DND-41 (cell line): ENCODE measurements around the gene SEMA4G.

Experiments used
- ATAC-seq: fragments of 200-7000 bp; cut with Tn5 transposase; 3 replicates; pipeline ENCODE4 v1.9.1; 2021; ENCODE audit warnings: low read depth; ENCODE audit not compliant: insufficient read depth
- DNase-seq: peaks from one replicate; pipeline ENCODE4 v3.0.0-alpha.2; 2020
- H2AFZ ChIP-seq: 2 replicates; pipeline ENCODE4 v1.6.0; 2012; ENCODE audit warnings: low read depth, low read length
- H3K27ac ChIP-seq: 2 replicates; pipeline ENCODE4 v1.5.1; 2012; ENCODE audit warnings: low read length, inconsistent platforms
- H3K27me3 ChIP-seq: fragments of 200-600 bp; sonication (generic); 2 replicates; pipeline ENCODE4 v1.6.0; 2012; ENCODE audit warnings: low read length, mild to moderate bottlenecking, inconsistent platforms; ENCODE audit not compliant: insufficient read depth, poor library complexity
- H3K36me3 ChIP-seq: 2 replicates; pipeline ENCODE4 v1.5.1; 2012; ENCODE audit warnings: low read length, inconsistent platforms; ENCODE audit not compliant: insufficient read depth
- H3K4me1 ChIP-seq: 2 replicates; pipeline ENCODE4 v1.5.1; 2012; ENCODE audit warnings: mild to moderate bottlenecking, low read length; ENCODE audit not compliant: insufficient read depth
- H3K4me2 ChIP-seq: 2 replicates; pipeline ENCODE4 v1.6.0; 2012; ENCODE audit warnings: mild to moderate bottlenecking, moderate library complexity, low read length, inconsistent platforms; ENCODE audit not compliant: insufficient read depth
- H3K4me3 ChIP-seq, 2 experiments: fragments of 200-600 bp in 1 of 2; shearing (Covaris generic) in 1 of 2; 2 replicates each; pipeline ENCODE4 v1.5.1; 2012 to 2016; ENCODE audit warnings: inconsistent platforms in 2 of 2, low read length in 2 of 2, mild to moderate bottlenecking in 2 of 2, low read depth in 1 of 2, moderate library complexity in 1 of 2
- H3K79me2 ChIP-seq: 2 replicates; pipeline ENCODE4 v1.6.0; 2012; ENCODE audit warnings: low read length, inconsistent platforms; ENCODE audit not compliant: insufficient read depth
- H3K9ac ChIP-seq: 2 replicates; pipeline ENCODE4 v1.6.0; 2012; ENCODE audit warnings: low read depth, mild to moderate bottlenecking, inconsistent platforms, low read length, moderate library complexity
- H3K9me3 ChIP-seq: 2 replicates; pipeline ENCODE4 v1.5.1; 2012; ENCODE audit warnings: low read length, moderate library complexity, mild to moderate bottlenecking, inconsistent platforms; ENCODE audit not compliant: insufficient read depth, severe bottlenecking
- H4K20me1 ChIP-seq: 2 replicates; pipeline ENCODE4 v1.6.0; 2012; ENCODE audit warnings: low read length; ENCODE audit not compliant: insufficient read depth
- CTCF ChIP-seq: IDR thresholded peaks from 2 replicates; pipeline ENCODE4 v1.5.1; 2012; ENCODE audit warnings: borderline replicate concordance, low read length, moderate library complexity, mild to moderate bottlenecking; ENCODE audit not compliant: poor library complexity, severe bottlenecking; ENCODE audit errors: extremely low read depth
- EZH2 ChIP-seq: IDR thresholded peaks from 3 replicates; pipeline ENCODE4 v1.6.1; 2012; ENCODE audit warnings: borderline replicate concordance, low read depth, mild to moderate bottlenecking, moderate library complexity, low read length, inconsistent platforms; ENCODE audit not compliant: severe bottlenecking

SEMA4G gene

DNA sequence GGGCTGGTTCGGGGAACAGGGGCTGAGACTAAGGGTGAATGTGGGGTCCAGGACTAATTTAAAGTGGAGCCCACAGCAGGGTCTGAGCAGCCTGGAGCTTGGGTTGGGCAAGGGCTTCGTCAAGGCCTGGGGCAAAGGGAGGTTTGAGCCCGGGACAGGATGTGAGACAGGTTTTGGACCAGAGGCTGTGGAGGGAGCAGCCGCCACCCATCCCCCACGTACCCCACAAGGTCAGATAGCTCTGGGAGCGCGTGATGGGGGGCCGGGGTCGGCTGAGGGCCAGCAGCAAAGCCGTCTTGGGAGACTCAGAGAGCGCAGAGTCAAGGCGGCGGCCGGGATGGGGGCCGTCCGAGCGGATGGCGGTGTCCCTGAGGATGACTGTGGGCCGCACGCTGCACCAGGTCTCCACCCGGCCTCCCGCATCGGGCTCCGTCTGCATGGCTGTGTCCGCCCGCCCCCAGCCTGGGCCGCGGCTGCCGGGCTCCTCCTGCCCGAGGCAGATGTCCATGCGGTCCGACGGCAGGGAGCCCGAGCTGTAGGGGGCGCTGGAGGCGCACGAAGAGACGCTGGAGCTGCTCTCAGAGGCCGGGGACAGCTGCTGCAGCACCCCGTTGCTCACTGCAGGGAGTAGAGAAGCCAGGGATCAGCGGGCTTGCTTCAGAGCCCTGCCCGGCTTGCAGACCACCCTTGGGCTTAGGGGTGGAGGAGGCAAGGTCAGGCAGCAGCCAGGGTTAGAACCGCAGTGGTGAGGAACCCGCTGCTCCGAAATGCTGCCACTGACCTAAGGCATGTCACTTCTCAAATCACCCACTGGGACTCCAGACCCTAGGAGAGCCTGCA lies 49.5 kb downstream of the SEMA4G start:
- H3K4me3 ChIP-seq = no peak overlapping the region
- H3K4me1 ChIP-seq = peaks cover 5% of the 10 kb centered on the region; the same call in 1 of the 2 replicates
- no peaks in the 10 kb centered on the region for H3K9me3 ChIP-seq
- H3K9ac ChIP-seq = no peak overlapping the region
- no peaks in the 10 kb centered on the region for H3K79me2 ChIP-seq
- DNase-seq = peak; percentile 56
- no peak overlapping the region for H3K27ac ChIP-seq
- ATAC-seq = peak; percentile 57
- H3K27me3 ChIP-seq = peaks cover 4% of the 10 kb centered on the region
- H2AFZ ChIP-seq = no peak overlapping the region
- peak; percentile 57 for TF ChIP-seq CTCF
- TF ChIP-seq EZH2 = no peak
- H3K4me2 ChIP-seq = no peak overlapping the region
- peaks cover 7% of the 10 kb centered on the region for H4K20me1 ChIP-seq
- no peaks in the 10 kb centered on the region for H3K36me3 ChIP-seq
